ENCODE measurements around the gene IL36B.
"Not testable (repeated sequence)": the region's sequence is repeated elsewhere in the genome, so short reads cannot be mapped to it uniquely, and the experiment has no call there.

Gene IL36B

GRCh38 chr2:113052396-113052917, at the start of gene IL36B:
Gene IL36B, minus strand, starts transcription at chr2:113052867.
- H3K4me3 ChIP-seq (ENCODE audit: low read depth, low read length), result no peak within 1 kb of the TSS
- no peak for DNase-seq (ENCODE audit: low read depth)

GRCh38 chr2:113102133-113102532, 49.5 kb upstream of the IL36B start:
- H3K4me3 ChIP-seq (ENCODE audit: low read depth, low read length), result no peak overlapping the region
- no peak for DNase-seq (ENCODE audit: low read depth)

DNA sequence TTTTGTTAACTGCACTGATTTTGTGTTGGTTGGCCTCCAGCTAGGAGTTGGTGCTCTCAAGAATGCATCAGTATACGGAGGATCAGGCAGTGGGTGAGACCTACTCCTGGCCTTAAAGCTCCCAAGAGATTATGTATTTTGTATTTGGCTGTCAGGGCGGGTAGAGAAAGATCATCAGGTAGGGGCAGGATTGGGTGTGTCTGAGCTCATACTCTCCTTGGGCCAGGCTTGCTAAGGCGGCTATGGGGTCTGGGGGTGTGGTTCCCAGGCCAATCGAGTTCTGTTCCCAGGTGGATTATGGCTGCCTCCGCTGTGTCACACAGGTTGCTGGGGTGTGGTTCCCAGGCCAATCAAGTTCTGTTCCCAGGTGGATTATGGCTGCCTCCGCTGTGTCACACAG, 45.9 kb upstream of the IL36B start:
- no peak for DNase-seq (ENCODE audit: low read depth)
- H3K4me3 ChIP-seq (ENCODE audit: low read depth, low read length), result no peak overlapping the region

DNA sequence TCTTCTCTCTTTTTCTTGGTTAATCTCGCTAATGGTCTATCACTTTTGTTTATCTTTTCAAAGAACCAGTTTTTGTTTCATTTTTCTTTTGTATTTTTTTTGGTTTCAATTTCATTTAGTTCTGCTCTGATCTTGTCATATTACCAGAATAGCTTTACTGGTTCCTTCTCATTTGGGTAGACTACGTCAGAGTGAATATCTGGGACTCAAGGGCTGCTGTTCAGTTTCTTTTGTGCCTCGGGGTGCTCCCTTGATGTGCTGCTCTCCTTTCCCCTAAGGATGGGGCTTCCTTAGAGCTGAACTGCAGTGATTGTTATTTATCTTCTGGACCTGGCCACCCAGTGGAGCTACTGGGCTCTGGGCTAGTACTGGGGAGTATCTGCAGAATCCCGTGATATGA, 45.4 kb upstream of the IL36B start:
- DNase-seq (ENCODE audit: low read depth), result no peak
- H3K4me3 ChIP-seq (ENCODE audit: low read depth, low read length), result no peak overlapping the region

GRCh38 chr2:113096842-113097618, 44.4 kb upstream of the IL36B start:
- DNase-seq (ENCODE audit: low read depth); H3K4me3 ChIP-seq (ENCODE audit: low read depth, low read length): not testable (repeated sequence)

DNA sequence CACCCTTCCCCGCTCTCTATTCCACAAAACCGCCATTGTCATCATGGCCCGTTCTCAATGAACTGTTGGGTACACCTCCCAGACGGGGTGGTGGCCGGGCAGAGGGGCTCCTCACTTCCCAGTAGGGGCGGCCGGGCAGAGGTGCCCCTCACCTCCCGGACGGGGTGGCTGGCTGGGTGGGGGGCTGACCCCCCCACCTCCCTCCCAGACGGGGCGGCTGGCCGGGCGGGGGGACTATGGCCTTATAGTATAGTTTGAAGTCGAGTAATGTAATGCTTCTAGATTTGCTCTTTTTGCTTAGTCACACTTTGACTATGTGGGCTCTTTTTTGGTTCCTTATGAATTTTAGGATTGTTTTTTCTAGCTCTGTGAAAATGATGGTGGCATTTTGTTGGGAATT, 43.6 kb upstream of the IL36B start:
- H3K4me3 ChIP-seq (ENCODE audit: low read depth, low read length); DNase-seq (ENCODE audit: low read depth): not testable (repeated sequence)

- no peak for DNase-seq (ENCODE audit: low read depth)
- H3K4me3 ChIP-seq (ENCODE audit: low read depth, low read length), result no peak overlapping the region
Measured at GRCh38 chr2:113093613-113093977, 40.9 kb upstream of the IL36B start.

- DNase-seq (ENCODE audit: low read depth), result no peak
- H3K4me3 ChIP-seq (ENCODE audit: low read depth, low read length), result no peak overlapping the region
Measured at GRCh38 chr2:113092864-113093612, 40.4 kb upstream of the IL36B start.

- no peak for DNase-seq (ENCODE audit: low read depth)
- no peak overlapping the region for H3K4me3 ChIP-seq (ENCODE audit: low read depth, low read length)
Measured at GRCh38 chr2:113091231-113091896, 38.7 kb upstream of the IL36B start.

DNA sequence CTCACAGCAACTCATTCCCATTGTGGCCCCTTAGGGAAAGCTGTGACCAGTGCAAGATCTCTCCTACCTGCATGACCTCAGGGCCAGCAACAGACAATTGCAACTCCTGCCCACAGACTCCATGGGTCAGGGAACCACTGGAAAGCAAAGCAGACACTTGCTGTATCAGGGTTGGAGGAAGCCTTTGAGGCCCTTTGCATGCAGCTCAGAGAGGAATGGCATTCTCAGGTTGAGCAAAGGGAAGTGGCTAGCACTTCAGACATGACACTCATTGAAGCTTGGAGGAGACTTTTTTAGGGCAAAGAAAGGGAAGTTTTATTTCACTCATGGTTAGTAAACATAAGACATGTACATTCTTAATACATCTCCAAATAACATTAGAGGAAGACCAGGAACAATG, 37.2 kb upstream of the IL36B start:
- DNase-seq (ENCODE audit: low read depth), result no peak
- no peak overlapping the region for H3K4me3 ChIP-seq (ENCODE audit: low read depth, low read length)

GRCh38 chr2:113088213-113088992, 35.7 kb upstream of the IL36B start:
- H3K4me3 ChIP-seq (ENCODE audit: low read depth, low read length), result no peak overlapping the region
- DNase-seq (ENCODE audit: low read depth), result no peak

DNA sequence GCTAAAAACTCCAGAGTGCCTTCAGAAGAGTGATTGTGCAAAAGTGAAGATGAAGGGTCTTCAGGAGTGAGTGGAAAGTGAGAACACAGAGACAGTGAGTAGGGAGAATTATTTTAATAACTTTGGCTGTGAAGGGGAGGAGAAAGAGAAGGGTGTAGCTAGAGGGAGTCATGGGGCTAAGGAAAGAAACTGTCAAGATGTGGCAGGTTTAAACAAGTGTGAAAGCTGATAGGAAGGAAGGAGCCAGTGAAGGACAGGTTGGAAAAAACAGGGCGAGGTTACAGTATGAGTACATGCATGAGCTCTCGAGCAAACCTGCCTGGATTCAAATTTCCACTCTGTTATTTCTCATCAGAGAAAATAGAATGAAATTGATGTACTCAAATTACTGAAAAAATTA, 32.9 kb upstream of the IL36B start:
- no peak for DNase-seq (ENCODE audit: low read depth)
- no peak overlapping the region for H3K4me3 ChIP-seq (ENCODE audit: low read depth, low read length)

- H3K4me3 ChIP-seq (ENCODE audit: low read depth, low read length), result no peak overlapping the region
- no peak for DNase-seq (ENCODE audit: low read depth)
Measured at GRCh38 chr2:113084249-113085000, 31.8 kb upstream of the IL36B start.

DNA sequence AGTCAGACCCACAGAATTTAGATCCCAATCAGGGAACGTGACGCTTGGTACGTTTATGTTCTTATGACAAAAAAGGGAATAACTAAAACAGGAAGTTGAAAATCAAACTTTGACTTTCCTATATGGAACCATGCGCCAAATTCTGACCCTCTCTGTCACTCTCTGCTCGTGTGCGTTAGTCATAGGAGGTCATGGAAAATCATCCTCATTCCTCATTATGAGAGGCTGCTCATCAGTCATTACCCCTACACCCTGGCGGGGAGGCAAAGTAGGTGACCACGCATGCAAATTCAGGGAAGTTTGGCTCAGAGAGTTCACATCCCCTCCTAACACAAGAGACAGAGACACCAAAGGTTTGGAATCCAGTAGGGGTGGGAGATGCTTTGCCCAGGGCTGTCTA, 30.6 kb upstream of the IL36B start:
- no peak for DNase-seq (ENCODE audit: low read depth)
- no peak overlapping the region for H3K4me3 ChIP-seq (ENCODE audit: low read depth, low read length)

GRCh38 chr2:113081488-113082210, 29.0 kb upstream of the IL36B start:
- no peak for DNase-seq (ENCODE audit: low read depth)
- H3K4me3 ChIP-seq (ENCODE audit: low read depth, low read length), result no peak overlapping the region

DNA sequence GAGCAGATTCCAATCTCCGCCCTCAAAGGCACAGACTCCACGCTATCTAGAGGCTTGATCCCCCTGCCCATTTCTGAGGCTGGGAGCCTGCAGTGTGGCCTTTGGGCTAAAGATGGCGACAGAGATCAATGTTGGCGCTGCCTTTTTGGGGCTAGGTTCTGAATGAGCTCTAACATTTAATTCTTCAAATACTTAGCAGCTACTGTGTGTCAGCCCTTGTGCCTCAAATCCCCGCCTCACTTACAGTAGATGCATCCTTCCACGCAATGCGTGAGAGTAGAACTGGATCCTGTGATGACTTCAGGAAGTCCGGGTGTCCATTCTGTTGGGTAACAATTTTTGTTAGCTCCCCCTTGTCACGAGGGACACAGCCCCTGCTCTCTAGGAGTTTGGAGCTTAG, 27.5 kb upstream of the IL36B start:
- no peak overlapping the region for H3K4me3 ChIP-seq (ENCODE audit: low read depth, low read length)
- no peak for DNase-seq (ENCODE audit: low read depth)

DNA sequence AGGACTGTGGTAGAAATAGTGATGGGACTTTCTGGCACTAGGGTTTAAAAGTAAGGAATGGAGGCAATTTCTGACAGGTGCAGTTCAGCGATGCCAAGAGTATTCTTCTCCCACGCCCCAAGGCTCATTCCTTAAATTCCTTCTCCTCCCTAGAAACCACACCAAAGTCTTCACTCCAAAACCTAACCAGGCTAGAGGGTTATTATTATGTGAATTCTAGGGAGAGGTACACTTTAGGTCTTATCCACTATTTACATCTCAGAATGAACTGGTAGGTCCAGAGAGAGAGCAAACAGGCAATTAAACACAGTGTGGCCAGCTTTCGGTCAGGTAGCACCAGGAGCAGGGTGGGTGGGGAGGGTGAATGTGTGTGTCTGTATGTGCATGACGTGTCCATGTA, 26.5 kb upstream of the IL36B start:
- no peak for DNase-seq (ENCODE audit: low read depth)
- no peak overlapping the region for H3K4me3 ChIP-seq (ENCODE audit: low read depth, low read length)

- H3K4me3 ChIP-seq (ENCODE audit: low read depth, low read length), result no peak overlapping the region
- no peak for DNase-seq (ENCODE audit: low read depth)
Measured at GRCh38 chr2:113078350-113078839, 25.7 kb upstream of the IL36B start.

Measured in skeletal muscle cell (primary cell).